SK-N-MC (cell line): Measurements from ENCODE around the gene NAT14.

Experiments used
- EZH2 ChIP-seq: fragments of 200-600 bp; sonication (generic); IDR thresholded peaks from one replicate; pipeline ENCODE4 v1.6.1; 2017; ENCODE audit warnings: antibody characterized with exemption
- POLR2AphosphoS5 ChIP-seq: IDR thresholded peaks from 2 replicates; pipeline ENCODE4 v1.6.1; 2012; ENCODE audit warnings: mild to moderate bottlenecking, low read depth, low read length, borderline replicate concordance

DNA sequence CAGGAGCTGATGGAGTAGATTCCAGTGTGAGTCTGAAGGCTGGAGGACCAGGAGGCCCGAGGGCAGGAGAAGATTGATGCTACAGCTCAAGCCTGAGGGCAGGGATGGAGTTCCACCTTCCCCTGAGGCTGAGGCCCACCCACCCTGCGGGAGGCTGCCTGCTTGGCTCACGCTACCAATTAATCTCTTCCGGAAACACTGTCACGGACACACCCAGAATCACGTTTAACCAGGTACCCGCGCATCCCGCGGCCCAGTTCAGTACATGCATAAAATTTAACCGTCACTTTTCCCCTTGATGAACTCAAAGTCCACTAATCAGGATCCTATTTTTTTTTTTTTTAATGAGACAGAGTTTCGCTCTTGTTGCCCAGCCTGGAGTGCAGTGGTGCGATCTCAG is 13.7 kb upstream of the NAT14 start:
- TF ChIP-seq POLR2AphosphoS5 (no peak), EZH2 (no peak)
